PFSK-1 (cell line): ENCODE measurements around the gene METAP1.

Experiments
- FOXP2 ChIP-seq: optimal IDR thresholded peaks from 2 replicates; pipeline ENCODE3; 2011; ENCODE audit warnings: borderline replicate concordance, control low read depth, inconsistent platforms; ENCODE audit not compliant: insufficient read depth; ENCODE audit errors: extremely low read length, extremely low read depth
- POLR2AphosphoS5 ChIP-seq: IDR thresholded peaks from 2 replicates; pipeline ENCODE4 v1.6.1; 2012; ENCODE audit warnings: low read depth, mild to moderate bottlenecking, control low read depth, low read length, moderate library complexity
- SIN3A ChIP-seq: IDR thresholded peaks from 2 replicates; pipeline ENCODE4 v1.6.1; 2012; ENCODE audit warnings: mild to moderate bottlenecking, low read length, moderate library complexity, borderline replicate concordance; ENCODE audit not compliant: insufficient read depth
- TAF1 ChIP-seq: IDR thresholded peaks from 2 replicates; pipeline ENCODE4 v1.6.1; 2012; ENCODE audit warnings: low read length, control low read depth, borderline replicate concordance; ENCODE audit not compliant: insufficient read depth
- TF ChIP-seq, protein P1 (sequence below), 2 experiments: IDR thresholded peaks; 2 replicates each; pipeline versions ENCODE4 v1.6.1 to v1.8.0; 2011 to 2012; ENCODE audit warnings: low read depth in 2 of 2, low read length in 2 of 2, control low read depth in 1 of 2, inconsistent platforms in 1 of 2, mild to moderate bottlenecking in 1 of 2, moderate library complexity in 1 of 2; ENCODE audit not compliant: insufficient read depth in 1 of 2

DNA sequence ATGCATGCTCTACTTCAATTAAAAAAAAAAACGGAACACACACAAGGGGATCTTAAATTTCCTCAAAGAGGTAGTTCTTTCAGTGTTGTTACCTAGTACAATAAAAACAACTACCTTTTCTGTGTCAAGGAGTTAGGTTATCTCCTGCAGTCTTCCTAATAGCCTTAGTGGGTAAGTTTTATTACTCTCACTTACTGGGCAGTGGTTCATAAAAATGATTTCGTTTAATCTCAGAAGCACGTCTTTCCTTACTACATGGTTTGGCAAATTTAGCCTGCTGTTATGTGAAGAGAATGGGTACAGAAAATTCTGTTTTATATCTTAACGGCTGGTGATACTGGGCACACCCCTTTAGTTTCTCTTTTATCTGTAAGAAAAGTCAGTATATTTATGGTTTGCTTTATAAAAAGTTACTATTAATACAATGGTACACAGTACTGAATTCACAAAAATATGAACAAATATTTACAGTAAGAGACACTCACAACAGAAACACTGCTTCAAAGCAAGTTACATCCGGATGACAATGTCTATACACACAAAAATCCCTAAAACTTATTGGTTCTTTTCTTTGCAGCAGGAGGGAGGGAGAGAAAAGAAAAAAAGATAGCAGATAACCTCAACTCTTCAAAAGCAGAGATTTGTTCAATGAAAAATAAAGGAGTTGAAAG, 84.2 kb downstream of the METAP1 start:
- no peak for TF ChIP-seq TAF1
- TF ChIP-seq POLR2AphosphoS5, result no peak
- TF ChIP-seq SIN3A, result no peak
- TF ChIP-seq, protein P1, sequence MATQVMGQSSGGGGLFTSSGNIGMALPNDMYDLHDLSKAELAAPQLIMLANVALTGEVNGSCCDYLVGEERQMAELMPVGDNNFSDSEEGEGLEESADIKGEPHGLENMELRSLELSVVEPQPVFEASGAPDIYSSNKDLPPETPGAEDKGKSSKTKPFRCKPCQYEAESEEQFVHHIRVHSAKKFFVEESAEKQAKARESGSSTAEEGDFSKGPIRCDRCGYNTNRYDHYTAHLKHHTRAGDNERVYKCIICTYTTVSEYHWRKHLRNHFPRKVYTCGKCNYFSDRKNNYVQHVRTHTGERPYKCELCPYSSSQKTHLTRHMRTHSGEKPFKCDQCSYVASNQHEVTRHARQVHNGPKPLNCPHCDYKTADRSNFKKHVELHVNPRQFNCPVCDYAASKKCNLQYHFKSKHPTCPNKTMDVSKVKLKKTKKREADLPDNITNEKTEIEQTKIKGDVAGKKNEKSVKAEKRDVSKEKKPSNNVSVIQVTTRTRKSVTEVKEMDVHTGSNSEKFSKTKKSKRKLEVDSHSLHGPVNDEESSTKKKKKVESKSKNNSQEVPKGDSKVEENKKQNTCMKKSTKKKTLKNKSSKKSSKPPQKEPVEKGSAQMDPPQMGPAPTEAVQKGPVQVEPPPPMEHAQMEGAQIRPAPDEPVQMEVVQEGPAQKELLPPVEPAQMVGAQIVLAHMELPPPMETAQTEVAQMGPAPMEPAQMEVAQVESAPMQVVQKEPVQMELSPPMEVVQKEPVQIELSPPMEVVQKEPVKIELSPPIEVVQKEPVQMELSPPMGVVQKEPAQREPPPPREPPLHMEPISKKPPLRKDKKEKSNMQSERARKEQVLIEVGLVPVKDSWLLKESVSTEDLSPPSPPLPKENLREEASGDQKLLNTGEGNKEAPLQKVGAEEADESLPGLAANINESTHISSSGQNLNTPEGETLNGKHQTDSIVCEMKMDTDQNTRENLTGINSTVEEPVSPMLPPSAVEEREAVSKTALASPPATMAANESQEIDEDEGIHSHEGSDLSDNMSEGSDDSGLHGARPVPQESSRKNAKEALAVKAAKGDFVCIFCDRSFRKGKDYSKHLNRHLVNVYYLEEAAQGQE (IDR thresholded peaks at IDR 0.05; ENCODE audit: insufficient read depth in 1 of 2, low read depth in 2 of 2, low read length in 2 of 2), result no peak
- TF ChIP-seq FOXP2, result no peak
